HFFc6 (cell line): ENCODE data around the gene DLGAP4. TPM values are rescaled to one million over a fixed set of nuclear protein-coding genes. Genes with fewer than 3 reads are reported as not detected.

Experiments
- DNase-seq: peaks from one replicate; pipeline ENCODE4 v3.0.0-alpha.2; 2018
- H3K27ac Mint-ChIP-seq: 2 replicates; pipeline ENCODE4 v1.8.0; 2020; ENCODE audit warnings: mild to moderate bottlenecking, mixed read lengths
- H3K27me3 Mint-ChIP-seq: 2 replicates; pipeline ENCODE4 v1.8.0; 2021; ENCODE audit warnings: mild to moderate bottlenecking, moderate library complexity, mixed read lengths; ENCODE audit not compliant: insufficient read depth
- H3K36me3 Mint-ChIP-seq: 2 replicates; pipeline ENCODE4 v1.8.0; 2021; ENCODE audit warnings: low read depth, mixed read lengths
- H3K4me1 Mint-ChIP-seq: 2 replicates; pipeline ENCODE4 v1.8.0; 2020; ENCODE audit warnings: low read depth, mixed read lengths
- H3K4me3 Mint-ChIP-seq: 2 replicates; pipeline ENCODE4 v1.8.0; 2020; ENCODE audit warnings: mild to moderate bottlenecking, moderate library complexity, mixed read lengths
- H3K9me3 Mint-ChIP-seq: 2 replicates; pipeline ENCODE4 v1.8.0; 2020; ENCODE audit warnings: mild to moderate bottlenecking, mixed read lengths
- total RNA-seq, 6 experiments: library from RNA; stranded (reverse); fragmentation: NEBNext Ultra II Directional; extraction: Animal tissue kit (Norgen Biotek cat#: 25700); gene quantifications; 2 replicates in 1 of 6; 3 replicates in 5 of 6; pipeline ENCODE4 v1.2.3, GENCODE V29; 2021
- TF ChIP-seq, protein P1 (sequence below): fragments of 200-600 bp; sonication (generic); IDR thresholded peaks from 2 replicates; pipeline ENCODE4 v1.5.0; 2021; ENCODE audit warnings: antibody characterized with exemption, mild to moderate bottlenecking

The DLGAP4 gene
- total RNA-seq, 6 experiments from 2014 or later: 118 to 150 (median 140) TPM

DNA sequence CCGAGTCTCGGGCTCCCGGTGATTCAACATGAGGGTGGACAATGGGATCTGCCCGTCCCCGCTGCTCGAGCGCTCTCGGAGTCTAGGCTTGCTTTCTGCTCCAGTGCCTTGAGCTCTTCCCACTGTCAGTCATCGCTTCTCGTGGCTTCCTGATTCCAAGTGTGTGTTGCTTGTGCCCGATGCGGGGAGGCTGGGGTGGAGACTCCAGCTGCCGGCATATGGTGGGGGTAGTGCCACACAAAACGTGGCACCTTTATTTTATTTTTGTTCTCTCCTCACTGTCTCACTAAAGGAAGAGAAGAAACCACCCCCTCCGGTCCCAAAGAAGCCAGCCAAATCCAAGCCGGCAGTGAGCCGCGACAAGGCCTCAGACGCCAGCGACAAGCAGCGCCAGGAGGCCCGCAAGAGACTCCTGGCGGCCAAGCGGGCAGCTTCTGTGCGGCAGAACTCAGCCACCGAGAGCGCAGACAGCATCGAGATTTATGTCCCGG is 220.4 kb downstream of the DLGAP4 start:
- Mint-ChIP-seq H3K27ac (no peak overlapping the region), H3K36me3 (peaks cover 34% of the 10 kb centered on the region), H3K4me3 (no peak overlapping the region), H3K4me1 (peaks cover 7% of the 10 kb centered on the region), H3K9me3 (no peaks in the 10 kb centered on the region), H3K27me3 (peaks cover 10% of the 10 kb centered on the region)
- DNase-seq: no peak
- TF ChIP-seq, protein P1, sequence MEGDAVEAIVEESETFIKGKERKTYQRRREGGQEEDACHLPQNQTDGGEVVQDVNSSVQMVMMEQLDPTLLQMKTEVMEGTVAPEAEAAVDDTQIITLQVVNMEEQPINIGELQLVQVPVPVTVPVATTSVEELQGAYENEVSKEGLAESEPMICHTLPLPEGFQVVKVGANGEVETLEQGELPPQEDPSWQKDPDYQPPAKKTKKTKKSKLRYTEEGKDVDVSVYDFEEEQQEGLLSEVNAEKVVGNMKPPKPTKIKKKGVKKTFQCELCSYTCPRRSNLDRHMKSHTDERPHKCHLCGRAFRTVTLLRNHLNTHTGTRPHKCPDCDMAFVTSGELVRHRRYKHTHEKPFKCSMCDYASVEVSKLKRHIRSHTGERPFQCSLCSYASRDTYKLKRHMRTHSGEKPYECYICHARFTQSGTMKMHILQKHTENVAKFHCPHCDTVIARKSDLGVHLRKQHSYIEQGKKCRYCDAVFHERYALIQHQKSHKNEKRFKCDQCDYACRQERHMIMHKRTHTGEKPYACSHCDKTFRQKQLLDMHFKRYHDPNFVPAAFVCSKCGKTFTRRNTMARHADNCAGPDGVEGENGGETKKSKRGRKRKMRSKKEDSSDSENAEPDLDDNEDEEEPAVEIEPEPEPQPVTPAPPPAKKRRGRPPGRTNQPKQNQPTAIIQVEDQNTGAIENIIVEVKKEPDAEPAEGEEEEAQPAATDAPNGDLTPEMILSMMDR: no peak

DNA sequence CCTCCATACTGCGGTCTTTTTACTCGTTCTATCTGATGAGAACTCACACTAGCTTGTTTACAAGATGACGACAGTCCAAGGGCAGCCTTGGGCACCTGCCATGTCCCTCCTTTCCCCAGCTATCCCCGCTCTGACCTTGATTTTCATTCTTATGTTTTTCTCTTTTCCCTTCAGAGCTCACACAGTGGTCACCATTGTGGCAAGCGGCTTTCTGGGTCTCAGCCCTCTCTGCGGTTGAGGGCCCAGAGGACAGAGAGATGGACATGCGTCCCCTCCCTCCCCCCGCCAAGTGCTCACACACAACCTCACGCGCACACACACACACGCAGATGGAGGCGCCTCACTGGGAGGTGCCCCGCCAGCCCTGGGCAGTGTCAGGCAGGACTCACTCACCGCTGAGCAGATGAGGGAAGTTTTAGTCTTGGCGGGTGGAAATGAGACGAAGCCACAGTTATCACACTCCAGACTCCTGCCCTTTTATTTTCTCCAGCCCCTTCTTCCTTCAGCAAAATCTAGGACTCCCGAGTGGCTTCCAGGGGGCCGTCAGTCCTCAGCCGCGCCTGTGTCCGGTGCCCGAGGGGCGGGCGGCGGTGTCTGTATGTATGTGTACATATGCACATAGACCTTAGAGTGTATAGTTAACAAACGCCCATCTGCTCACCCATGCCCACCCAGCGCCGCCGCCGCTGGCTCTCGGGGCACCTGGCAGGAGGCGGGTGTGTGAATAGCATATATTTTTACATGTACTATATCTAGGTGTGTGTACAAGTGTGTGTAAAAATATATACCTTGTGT is 221.4 kb downstream of the DLGAP4 start:
- H3K9me3 Mint-ChIP-seq: no peaks in the 10 kb centered on the region
- H3K27me3 Mint-ChIP-seq: peaks cover 10% of the 10 kb centered on the region
- no peak overlapping the region for H3K4me3 Mint-ChIP-seq
- H3K27ac Mint-ChIP-seq: no peak overlapping the region
- H3K36me3 Mint-ChIP-seq: peaks cover 29% of the 10 kb centered on the region
- no peaks in the 10 kb centered on the region for H3K4me1 Mint-ChIP-seq
- no peak for DNase-seq
- TF ChIP-seq, protein P1: no peak

GRCh38 chr20:36528176-36528874 is 222.2 kb downstream of the DLGAP4 start:
- H3K4me3 Mint-ChIP-seq: no peak overlapping the region
- no peak for DNase-seq
- no peaks in the 10 kb centered on the region for H3K4me1 Mint-ChIP-seq
- TF ChIP-seq, protein P1: no peak
- H3K9me3 Mint-ChIP-seq: no peaks in the 10 kb centered on the region
- peaks cover 32% of the 10 kb centered on the region for H3K36me3 Mint-ChIP-seq
- peaks cover 12% of the 10 kb centered on the region for H3K27me3 Mint-ChIP-seq
- no peak overlapping the region for H3K27ac Mint-ChIP-seq

DNA sequence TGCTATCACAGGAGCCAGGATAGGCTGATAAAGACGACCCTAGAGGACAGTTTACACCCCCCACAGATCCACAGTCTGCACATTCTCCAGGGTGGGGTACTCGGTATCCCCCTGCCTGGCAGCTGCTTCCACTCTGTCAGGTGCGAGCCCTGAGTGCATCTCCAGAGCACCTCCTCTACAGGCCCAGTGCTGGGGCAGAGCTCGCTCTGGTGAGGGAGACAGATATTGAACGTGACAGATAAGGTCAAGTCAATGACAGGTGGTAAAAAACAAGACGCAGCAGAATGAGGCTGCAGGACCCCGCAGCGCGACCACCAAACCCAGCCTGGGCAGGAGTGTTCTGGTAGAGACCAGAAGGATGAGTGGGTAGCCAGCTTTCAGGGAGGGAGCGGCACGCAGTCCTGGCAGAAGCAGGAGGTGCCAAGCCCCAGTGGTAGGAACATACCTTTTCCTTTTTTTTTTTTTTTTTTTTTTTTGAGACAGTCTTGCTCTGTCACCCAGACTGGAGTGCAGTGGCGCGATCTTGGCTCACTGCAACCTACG is 222.8 kb downstream of the DLGAP4 start:
- Mint-ChIP-seq H3K9me3 (no peaks in the 10 kb centered on the region), H3K27me3 (peaks cover 12% of the 10 kb centered on the region), H3K4me3 (no peak overlapping the region; the same call in 1 of the 2 replicates), H3K4me1 (no peaks in the 10 kb centered on the region), H3K36me3 (peaks cover 32% of the 10 kb centered on the region), H3K27ac (no peak overlapping the region)
- DNase-seq: no peak
- TF ChIP-seq, protein P1: no peak

DNA sequence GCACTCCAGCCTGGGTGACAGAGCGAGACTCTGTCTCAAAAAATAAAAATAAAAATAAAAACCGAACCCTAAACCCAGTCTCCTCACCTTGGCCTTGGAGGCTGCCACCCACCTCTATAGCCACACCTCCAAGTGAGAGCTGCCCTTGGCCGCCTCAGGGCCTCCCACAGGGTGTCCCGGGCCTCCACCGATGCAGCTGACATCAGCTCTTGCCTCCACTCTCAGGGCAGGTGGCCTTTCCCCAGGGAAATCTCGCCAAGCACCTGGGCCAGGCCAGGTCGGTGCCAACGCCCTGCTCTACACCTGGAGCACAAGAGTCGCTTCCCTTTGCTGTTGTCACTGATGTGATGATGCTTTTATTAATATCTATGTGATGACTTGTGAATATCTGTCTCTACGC is 226.2 kb downstream of the DLGAP4 start:
- H3K36me3 Mint-ChIP-seq: peaks cover 21% of the 10 kb centered on the region
- no peak overlapping the region; the same call in 1 of the 2 replicates for H3K27ac Mint-ChIP-seq
- H3K4me1 Mint-ChIP-seq: no peaks in the 10 kb centered on the region
- TF ChIP-seq, protein P1: no peak
- no peak overlapping the region for H3K4me3 Mint-ChIP-seq
- no peak for DNase-seq
- peaks cover 11% of the 10 kb centered on the region for H3K27me3 Mint-ChIP-seq
- no peaks in the 10 kb centered on the region for H3K9me3 Mint-ChIP-seq
